RWPE1 (cell line): ENCODE measurements around the gene JAZF1.

ENCODE experiments used
- CTCF ChIA-PET: fragments of 350-600 bp; sonication (Branson Sonifier 250); formaldehyde crosslinking; extraction: SDS; loops from one replicate; lab custom pipeline; 2021; lab: Yijun Ruan, JAX
- POLR2A ChIA-PET: fragments of 400-600 bp; formaldehyde crosslinking; extraction: SDS; loops from one replicate; lab custom pipeline; 2020; ENCODE audit warnings: antibody characterized with exemption; ENCODE audit not compliant: low non-redundant PET; lab: Yijun Ruan, JAX
- DNase-seq: peaks from one replicate; pipeline ENCODE4 v3.0.0; 2012; ENCODE audit warnings: low spot score
- H3K27ac ChIP-seq: fragments of 450-650 bp; 2 replicates; pipeline ENCODE4 v1.5.1; 2017
- CTCF ChIP-seq: fragments of 450-650 bp; conservative IDR thresholded peaks from 2 replicates; pipeline ENCODE4 v1.5.1; 2017; ENCODE audit warnings: low read depth, mild to moderate bottlenecking

The JAZF1 gene

GRCh38 chr7:27945058-27945795, 235.4 kb downstream of the JAZF1 start:
- no peak for DNase-seq
- ChIA-PET CTCF (no interaction called here), POLR2A (no interaction called here)
- H3K27ac ChIP-seq, result no peak overlapping the region
- no peak for TF ChIP-seq CTCF

GRCh38 chr7:27944643-27945042, 236.0 kb downstream of the JAZF1 start:
- no peak for TF ChIP-seq CTCF
- ChIA-PET POLR2A (interaction anchor here (0.6 kb wide), 1 partner anchor 534 kb away, joined by 3 read pairs; no protein-coding TSS in a partner anchor), CTCF (no interaction called here)
- no peak overlapping the region for H3K27ac ChIP-seq
- no peak for DNase-seq

GRCh38 chr7:27943241-27943640, 237.4 kb downstream of the JAZF1 start:
- ChIA-PET POLR2A (no interaction called here), CTCF (no interaction called here)
- no peak for TF ChIP-seq CTCF
- no peak for DNase-seq
- no peak overlapping the region for H3K27ac ChIP-seq

GRCh38 chr7:27942711-27943110, 237.9 kb downstream of the JAZF1 start:
- ChIA-PET POLR2A (no interaction called here), CTCF (no interaction called here)
- TF ChIP-seq CTCF, result no peak
- no peak for DNase-seq
- H3K27ac ChIP-seq, result no peak overlapping the region

GRCh38 chr7:27941522-27941921, 239.1 kb downstream of the JAZF1 start:
- DNase-seq, result no peak
- TF ChIP-seq CTCF, result no peak
- H3K27ac ChIP-seq, result no peak overlapping the region
- CTCF ChIA-PET, result interaction anchor here (0.7 kb wide), 1 partner anchor 618 kb away, joined by 4 read pairs; no protein-coding TSS in a partner anchor
- POLR2A ChIA-PET, result no interaction called here

GRCh38 chr7:27940341-27940740, 240.3 kb downstream of the JAZF1 start:
- no peak for DNase-seq
- POLR2A ChIA-PET, result no interaction called here
- CTCF ChIA-PET, result no interaction called here
- H3K27ac ChIP-seq, result no peak overlapping the region
- TF ChIP-seq CTCF, result no peak
